ENCODE results near the gene C22orf39.

DNA sequence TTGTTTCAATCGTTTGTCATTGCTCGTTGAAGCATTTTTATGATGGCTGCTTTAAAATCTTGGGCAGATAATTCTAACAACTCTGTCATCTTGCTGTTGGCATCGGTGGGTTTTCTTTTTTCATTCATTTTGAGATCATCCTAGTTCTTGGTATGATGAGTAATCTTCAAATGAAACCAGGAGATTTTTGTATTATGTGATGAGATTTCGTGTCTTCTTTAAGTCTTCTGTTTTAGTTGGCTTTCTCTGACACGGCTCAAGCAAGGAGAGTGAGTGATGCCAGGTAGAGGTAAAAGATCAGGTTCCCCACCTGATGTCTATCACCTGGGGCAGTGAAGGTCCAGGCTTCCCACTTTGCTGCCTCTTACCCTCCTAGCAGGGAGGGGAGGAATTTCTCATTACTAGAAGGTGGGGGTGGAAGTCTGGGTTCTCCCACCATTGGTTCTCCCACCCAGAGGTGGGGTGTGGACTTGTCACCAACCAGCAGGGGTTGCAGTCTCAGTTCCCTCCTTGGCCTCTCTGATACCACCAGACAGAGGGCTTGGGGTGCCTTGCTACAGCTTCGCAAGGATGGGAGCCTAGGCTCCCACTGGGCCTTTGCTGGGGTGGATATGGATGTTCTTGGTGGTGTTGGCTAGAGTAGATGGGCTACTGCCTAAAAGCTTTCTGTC is 45.1 kb upstream of the C22orf39 start:
- TF ChIP-seq YY1 (IDR thresholded peaks at IDR 0.05; ENCODE audit: low read depth), result no peak
- TF ChIP-seq, protein P1, sequence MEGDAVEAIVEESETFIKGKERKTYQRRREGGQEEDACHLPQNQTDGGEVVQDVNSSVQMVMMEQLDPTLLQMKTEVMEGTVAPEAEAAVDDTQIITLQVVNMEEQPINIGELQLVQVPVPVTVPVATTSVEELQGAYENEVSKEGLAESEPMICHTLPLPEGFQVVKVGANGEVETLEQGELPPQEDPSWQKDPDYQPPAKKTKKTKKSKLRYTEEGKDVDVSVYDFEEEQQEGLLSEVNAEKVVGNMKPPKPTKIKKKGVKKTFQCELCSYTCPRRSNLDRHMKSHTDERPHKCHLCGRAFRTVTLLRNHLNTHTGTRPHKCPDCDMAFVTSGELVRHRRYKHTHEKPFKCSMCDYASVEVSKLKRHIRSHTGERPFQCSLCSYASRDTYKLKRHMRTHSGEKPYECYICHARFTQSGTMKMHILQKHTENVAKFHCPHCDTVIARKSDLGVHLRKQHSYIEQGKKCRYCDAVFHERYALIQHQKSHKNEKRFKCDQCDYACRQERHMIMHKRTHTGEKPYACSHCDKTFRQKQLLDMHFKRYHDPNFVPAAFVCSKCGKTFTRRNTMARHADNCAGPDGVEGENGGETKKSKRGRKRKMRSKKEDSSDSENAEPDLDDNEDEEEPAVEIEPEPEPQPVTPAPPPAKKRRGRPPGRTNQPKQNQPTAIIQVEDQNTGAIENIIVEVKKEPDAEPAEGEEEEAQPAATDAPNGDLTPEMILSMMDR (IDR thresholded peaks at IDR 0.05), result no peak
- TF ChIP-seq ELF1 (IDR thresholded peaks at IDR 0.05), result no peak
- no peak for TF ChIP-seq FOXM1 (IDR thresholded peaks at IDR 0.05; ENCODE audit: low read depth)
- no peak for TF ChIP-seq JUND (IDR thresholded peaks at IDR 0.05)
- TF ChIP-seq, protein P2, sequence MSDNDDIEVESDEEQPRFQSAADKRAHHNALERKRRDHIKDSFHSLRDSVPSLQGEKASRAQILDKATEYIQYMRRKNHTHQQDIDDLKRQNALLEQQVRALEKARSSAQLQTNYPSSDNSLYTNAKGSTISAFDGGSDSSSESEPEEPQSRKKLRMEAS (IDR thresholded peaks at IDR 0.05; ENCODE audit: low read depth), result no peak
- TF ChIP-seq NFIC (IDR thresholded peaks at IDR 0.05; ENCODE audit: borderline replicate concordance), result no peak
- no peak for TF ChIP-seq CHD2 (IDR thresholded peaks at IDR 0.05; ENCODE audit: low read length, partially characterized antibody)
- no peak for TF ChIP-seq RAD21 (IDR thresholded peaks at IDR 0.05; ENCODE audit: low read length)
- no peak for TF ChIP-seq EP300 (IDR thresholded peaks at IDR 0.05; ENCODE audit: borderline replicate concordance in 1 of 2, low read depth in 1 of 2, low read length in 1 of 2)

Measured in SK-N-SH (cell line).